Measurements from ENCODE around the gene CENPP.
"Not testable (repeated sequence)": the region's sequence is repeated elsewhere in the genome, so short reads cannot be mapped to it uniquely, and the experiment has no call there.

CENPP gene

DNA sequence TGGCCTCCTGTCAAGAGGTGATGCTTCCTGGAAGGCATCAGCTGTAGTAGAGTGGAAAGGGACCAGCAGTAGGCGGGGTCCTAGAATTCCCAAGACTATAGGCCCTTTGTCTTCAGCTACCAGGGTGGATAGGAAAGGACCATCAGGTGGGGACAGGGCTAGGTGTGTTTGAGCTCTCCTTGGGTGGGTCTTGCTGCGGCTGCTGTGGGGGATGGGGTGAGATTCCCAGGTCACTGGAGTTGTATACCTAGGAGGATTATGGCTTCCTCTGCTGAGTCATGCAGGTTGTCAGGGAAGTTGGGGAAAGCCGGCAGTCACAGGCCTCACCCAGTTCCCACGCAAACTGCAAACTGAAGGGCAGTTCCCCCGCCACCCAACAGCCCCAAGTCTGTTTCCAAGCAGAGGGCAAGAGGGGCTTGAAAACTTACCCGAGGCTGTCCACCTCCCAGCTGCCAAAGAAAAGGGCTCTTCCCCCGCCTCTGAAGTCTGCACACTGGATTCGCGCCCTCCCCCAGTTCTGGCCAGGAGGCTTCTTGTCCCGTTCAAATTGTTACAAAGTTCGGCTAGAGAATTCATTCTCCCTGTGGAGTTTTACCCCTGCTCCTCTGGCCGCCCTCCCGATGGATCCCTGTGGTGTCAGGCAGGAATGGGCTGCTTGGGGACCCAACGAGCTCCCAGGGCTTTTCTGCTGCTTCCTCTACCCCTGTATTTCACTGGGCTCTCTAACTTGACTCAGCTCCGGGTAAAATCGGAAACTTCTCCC is 233.0 kb downstream of the CENPP start:
- no peak for DNase-seq

DNA sequence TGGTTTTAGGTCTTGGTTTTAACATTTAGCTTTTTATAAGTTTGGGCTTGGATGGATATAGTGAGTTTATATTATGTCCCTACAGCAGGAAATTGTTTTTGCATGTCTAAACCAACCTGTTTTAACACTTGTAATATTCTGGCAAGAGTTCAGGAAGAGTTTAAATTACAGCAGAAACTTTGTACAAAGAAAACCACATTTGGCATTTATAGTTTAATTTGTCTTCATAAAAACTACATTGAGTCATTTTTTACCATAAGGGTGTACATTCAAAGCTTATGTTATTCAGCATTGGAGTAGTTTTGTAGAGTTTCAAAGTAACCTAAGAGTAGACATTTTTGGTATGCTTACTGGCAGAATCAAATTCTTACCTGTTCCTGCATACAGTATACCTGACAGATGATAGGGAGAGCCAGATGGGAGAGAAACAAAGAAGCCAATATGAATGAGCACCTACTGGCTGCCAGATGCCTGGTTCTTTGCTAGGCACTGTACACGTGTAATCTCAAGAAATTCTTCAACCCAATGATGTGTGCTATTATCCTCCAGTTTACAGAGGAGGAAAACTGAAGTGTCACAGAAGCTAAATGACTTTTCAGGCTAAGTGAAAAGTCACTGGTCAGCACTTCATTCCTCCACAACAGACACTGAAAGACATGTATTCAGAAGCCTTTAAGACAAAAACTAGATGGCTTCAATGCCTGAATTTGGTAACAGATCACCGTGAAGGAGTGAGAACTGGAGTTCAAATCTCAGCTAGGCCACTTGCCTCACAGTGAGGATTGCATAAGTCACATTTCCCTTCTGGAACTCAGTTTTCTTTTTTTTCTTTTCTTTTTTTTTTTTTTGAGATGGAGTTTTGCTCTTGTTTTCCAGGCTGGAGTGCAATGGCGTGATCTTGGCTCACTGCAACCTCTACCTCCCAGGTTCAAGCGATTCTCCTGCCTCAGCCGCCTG is 235.9 kb downstream of the CENPP start:
- no peak for DNase-seq

DNA sequence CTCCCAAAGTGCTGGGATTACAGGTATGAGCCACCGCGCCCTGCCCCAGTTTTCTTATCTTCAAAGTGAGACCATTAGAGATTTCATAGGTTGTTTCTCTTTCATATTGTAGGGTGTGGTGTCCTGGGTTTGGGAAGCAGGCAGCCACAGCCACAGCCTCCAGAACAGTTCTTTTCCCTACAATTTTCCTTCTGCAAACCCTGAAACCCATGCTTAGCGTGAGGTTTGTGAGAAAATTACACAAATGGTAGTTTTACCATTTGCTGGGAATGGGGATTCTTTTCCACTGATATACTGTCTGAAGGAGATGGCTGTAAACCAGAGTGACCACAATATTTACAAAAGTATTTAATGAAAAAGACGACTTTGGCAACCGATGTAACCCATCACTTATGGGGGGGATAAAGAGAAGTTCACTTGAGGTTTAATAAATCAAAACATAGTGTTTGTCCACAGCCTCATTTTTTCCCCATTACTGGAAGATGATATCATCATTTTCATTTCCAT is 236.8 kb downstream of the CENPP start:
- no peak for DNase-seq

DNA sequence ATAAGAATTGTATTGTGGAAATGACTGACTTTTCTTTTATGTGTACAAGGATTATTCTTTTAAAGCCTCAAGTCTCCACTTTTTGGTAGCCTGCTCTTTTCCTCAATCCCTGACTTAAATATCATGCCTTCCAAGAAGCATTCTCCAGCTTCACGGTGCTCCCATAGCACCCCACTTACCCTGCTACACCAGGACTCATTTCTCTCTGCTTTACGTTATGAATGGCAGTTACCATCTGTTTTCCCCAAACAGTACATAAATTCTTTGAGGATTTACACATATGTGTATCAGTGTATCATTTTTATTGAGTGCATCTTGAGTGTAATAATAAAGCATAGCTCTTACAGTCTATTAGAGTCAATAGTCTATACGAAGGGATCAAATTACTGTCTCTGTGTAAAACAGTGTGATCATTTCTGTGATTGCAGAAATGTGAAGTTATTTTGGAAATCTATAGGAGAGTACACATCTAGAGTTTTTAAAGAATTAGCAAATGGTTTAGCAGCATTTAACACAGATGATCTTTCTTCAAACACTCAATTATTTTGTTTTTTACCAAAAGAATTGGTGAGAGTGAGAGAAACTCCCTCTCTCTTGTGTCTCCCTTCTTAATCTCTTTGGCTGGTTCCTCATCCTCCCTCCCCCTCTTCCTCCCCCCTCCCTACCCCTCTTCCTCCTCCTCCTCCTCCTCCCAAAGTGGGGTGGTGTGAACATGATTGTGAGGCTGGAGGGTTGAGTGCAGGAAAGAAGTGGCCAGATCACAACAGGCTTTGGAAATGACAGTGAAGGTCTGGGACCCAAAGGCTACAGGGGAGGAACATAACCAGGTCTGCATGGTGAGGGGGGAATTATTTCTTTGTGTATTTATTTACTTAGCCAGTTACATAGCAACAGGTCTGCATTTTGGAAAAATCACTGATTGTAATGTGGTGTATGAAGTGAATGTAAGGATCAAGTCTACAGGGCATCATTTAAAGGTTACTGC is 237.7 kb downstream of the CENPP start:
- no peak for DNase-seq

DNA sequence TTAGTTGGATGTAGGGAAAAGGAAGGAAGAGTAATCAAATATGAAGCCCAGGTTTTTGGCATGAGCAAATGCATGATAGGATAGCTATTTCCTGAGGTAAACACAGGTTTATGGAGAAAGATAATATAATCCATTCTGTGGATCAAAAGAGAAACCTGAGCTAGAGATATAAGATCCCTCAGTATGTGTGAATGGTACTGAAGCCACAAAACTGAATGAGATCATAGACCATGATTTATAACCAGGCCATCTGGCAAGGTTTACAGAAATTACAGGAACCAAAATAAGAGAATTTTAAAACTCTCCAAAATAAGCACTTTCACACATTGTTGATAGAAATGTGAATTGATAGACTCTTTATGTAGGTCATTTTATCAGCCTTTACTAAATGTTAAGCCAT is 238.8 kb downstream of the CENPP start:
- DNase-seq = no peak

DNA sequence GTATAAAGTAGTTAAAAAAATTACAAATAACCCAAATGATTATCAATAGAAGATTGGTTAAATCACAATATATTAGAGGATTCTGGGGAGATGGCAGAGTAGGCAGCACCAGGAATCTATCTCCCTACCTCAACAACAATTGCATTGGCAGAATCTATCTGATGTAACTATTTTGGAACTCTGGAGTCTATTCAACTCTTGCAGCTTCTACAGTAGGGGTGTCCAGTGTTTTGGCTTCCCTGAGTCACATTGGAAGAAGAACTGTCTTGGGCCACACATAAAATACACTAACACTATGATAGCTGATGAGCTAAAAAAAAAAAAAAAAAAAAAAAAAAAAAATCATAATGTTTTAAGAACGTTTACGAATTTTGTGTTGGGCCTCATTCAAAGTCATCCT is 239.2 kb downstream of the CENPP start:
- DNase-seq = no peak

DNA sequence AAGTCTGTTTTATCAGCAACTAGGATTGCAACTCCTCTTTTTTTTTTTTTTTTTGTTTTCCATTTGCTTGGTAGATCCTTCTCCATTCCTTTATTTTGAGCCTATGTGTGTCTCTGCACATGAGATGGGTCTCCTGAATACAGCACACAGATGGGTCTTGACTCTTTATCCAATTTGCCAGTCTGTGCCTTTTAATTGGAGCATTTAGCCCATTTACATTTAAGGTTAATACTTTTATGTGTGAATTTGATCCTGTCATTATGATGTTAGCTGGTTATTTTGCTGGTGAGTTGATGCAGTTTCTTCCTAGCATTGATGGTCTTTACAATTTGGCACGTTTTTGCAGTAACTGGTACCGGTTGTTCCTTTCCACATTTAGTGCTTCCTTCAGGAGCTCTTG is 246.1 kb downstream of the CENPP start:
- not testable (repeated sequence) for DNase-seq

DNA sequence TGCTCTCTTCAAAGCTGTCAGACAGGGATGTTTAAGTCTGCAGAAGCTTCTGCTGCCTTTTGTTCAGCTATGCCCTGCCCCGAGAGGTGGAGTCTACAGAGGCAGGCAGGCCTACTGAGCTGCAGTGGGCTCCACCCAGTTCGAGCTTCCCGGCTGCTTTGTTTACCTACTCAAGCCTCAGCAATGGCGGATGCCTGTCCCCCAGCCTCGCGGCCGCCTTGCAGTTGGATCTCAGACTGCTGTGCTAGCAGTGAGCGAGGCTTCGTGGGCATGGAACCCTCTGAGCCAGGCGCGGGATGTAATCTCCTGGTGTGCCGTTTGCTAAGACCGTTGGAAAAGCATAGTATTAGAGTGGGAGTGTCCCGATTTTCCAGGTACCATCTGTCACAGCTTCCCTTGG is 247.9 kb downstream of the CENPP start:
- not testable (repeated sequence) for DNase-seq

DNA sequence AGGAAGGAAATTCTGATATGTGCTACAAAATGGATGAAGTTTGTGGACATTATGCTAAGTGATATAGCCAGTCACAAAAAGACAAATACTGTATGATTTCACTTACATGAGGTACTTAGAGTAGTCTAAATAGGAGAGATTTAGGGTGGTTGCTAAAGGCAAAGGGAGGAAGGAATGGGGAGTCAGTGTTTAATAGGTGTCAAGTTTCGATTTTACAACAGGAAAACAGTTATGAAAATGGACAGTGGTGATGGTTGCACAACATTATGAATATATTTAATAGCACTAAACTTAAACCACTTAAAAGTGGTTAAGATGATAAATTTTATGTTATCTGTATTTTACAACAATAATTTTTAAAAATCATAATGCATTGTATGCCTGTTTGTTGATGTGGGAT is 250.4 kb downstream of the CENPP start:
- no peak for DNase-seq

DNA sequence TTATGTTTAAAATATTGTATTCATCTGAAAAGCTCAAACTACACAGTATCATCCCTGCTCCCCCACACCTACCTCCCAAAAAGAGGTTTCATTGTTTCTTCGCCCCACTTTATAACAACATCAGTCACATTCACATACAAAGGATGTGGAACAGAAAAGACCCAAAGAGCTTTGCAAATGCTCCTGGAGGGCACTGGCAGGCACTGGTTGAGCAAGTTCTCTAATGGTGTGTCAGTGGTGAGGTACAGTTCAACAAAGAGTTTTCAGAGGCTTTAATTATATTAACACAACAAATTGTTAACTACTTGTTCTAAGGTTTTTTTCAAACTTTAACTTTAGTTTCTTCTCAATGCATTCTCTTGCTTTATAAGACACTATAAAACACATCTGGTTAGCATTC is 264.2 kb downstream of the CENPP start:
- no peak for DNase-seq

DNA sequence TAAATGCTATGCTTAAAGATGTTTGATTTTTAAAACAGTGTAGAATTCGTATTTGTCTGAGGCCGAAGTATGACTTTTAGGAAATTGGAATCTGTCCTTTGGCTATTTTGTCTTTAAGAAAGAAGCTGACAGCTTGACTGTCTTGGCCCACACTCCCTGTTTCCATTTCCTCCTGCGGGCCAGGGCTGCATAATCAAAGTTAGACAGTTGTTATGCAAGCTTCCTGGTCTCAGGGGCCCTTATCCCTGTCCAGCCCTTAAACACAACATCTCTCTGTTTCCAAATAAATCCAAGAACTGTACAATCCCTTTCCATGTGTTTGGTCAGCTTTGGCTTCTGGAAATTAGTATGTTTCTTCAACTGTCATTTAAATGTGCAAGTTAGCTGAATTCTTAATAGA is 264.6 kb downstream of the CENPP start:
- DNase-seq = no peak

DNA sequence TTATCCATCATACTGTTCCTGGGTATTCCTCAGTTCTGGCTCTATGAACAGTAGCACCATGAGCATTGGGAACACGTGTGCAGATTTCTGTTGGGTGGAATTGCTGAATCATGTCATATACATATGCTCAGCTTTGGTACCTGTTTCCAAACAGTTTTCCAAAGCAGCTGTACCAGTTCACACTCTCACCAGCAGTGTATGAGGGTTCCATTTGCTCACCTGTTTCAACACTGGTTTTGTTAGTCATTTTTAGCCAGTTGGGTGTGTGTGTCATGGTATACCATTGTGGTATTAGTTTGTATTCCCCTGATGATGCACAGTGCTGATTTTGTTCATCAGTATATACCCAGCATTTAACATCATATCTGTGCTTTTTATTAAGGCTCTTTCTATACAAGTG is 266.8 kb downstream of the CENPP start:
- no peak for DNase-seq

DNA sequence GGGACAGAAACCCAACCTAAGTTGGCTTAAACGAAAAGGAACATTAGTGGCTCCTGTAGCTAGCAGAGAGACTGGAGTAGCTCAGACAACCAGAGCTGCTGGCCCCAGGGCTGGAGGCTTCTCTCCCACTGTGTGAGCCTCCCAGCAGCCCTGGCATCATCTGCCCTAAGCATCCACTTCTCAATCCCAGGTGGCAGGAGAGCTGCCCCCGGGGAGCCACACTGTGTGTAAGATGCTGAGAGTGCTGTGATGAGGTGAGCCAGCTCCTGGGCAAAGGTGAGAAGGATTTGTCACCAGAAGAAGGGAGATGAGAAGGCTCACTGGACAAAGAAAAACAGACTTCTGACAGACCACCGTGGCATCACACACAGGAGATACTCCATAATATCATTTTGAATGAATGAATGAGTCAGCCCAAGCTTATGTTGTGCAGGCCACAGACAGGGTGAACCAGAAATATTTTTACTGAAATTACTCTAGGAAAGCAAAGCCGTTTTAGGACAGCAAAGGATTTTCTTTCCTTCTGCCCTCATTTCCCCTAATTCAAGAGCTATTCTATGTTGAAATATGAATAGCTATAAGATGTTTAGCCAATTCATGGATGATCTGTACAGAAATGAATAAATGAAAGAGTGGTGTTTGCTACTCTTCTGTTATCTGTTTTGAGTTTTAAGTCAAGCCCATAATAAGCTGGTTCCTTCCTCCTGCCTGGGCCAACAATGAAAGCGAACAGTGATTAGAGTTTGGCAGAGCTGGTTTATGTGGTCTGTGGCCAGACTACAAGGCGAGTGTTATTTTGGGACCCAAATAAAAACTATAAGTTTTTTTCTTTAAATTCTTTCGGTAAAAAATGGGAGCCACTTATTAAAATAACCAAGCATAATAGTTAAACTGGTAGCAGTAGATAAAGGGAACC is 267.5 kb downstream of the CENPP start:
- no peak for DNase-seq

DNA sequence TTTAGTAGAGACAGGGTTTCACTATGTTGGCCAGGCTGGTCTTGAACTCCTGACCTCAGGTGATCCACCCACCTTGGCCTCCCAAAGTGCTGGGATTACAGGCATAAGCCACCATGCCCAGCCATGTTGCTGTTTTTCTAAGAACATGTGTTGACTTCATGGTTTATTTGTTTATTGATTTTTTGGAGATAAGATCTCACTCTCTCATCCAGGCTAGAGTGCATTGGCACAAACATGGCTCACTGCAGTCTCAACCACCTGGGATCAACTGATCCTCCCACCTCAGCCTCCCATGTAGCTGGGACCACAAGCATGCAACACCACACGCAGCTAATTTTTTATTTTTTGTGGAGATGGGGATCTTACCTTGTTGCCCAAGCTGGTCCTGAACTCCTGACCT is 269.3 kb downstream of the CENPP start:
- DNase-seq = not testable (repeated sequence)

DNA sequence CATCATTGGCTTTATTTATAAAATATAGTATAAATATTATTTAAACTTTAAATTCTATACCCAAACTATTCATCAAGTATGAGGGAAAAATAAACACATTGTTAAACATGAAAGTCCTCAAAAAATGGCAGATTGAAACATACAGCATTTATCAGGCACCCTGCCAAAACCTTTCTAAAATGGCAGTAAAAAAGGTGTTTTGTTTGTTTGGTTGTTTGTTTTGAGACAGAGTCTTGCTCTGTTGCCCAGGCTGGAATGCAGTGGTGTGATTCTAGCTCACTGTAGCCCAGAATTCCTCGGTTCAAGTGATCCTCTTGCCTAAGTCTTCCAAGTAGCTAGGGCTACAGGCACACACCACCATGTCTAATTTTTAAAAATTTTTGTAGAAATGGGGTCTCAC is 270.2 kb downstream of the CENPP start:
- DNase-seq = no peak

DNA sequence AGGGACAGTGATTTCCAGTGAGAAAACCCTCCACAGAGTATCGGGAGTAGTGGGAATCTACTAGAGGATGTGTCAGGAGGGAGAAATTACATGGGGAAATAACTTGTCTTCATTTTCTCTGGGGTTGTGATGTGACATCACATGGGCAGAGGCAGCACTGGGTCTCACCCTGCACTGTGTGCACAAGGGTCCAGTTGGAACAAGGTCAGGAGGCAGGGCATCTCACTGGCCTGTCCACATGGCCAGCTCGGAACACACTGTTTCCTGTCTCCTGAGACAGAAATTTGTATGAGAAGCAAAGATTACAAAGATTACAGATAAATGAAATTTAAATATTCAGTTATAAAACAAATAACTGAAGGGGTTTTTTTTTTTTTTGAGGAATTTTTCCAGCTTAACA is 272.6 kb downstream of the CENPP start:
- DNase-seq = no peak

DNA sequence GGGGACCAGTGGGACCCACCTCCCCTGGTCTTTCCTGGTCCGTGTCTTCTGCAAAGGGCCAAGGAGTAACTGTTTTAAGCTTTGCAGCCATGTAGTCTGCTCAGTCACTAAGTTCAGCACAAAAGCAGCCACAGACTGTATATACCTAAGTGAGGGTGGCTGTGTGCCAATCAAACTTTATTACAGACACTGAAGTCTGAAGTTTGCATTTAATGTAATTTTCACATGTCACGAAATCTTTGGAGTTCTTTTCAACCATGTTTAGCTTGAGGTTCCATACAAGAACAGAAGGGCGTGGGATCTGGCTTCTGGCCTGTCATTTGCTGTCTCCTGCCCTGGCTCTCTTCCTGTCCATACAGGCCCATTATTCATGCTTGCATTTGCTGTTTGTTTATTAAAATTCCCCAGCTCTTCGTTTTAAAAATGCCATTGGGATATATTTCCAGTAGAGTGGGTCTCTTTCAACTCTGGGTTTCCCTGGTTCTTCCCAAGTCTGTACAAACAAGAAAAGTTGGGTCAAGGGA is 274.2 kb downstream of the CENPP start:
- DNase-seq = no peak

DNA sequence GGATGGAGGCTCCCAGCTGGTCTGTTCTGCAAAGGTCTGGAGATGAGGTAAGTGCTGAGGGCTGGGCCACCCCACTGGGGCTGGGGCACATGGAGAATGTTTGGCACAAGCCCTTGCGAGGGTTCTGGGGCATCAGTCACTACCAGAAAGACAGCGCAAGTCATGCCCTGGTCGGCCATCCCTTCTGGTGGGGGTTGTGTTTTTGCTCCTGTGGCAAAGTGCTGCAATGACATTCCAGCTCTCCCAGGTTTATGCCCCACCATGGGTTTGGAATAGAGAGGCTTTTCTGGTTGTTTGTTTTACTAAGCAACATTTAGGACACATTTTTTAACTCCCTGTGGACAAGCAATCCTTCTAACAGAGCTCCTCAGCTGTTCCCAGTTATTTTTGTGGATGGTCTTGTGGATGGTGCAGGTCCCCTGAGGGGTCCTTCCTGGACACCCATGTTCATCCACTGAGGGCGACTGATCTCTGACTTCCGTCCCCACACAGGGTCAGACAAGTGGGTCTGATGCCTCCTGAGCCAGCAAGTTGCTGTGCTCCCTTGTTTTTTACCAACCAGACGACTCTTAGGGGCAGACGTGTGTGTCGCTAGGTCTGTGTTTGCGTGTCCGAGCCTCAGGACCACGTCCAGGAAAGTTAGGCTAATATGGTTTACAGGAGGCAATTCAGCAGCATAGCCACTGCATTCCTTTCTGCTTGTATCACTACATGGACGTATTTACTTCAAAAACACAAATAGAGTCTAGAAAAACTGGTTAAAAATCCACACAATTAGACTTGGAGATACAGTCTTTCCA is 274.9 kb downstream of the CENPP start:
- no peak for DNase-seq

DNA sequence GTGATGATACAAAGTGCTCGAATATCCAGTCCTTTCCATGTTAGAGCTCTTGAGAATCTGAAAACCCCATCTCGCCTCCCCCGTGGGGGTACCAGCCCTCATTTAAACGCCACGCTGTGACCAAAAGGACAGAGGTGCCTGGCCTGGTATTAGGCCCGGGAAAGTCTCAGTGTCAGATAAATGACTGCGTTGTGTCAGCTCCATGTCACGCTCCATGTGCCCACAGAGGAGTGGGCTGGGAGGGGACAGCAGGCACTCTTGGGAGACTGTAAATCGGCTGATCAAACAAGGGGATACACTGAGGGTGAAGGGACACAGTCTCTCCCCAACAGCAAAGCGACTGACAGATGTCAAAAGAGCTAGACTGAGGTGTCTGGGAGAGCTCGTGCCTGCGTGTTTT is 275.7 kb downstream of the CENPP start:
- no peak for DNase-seq

DNA sequence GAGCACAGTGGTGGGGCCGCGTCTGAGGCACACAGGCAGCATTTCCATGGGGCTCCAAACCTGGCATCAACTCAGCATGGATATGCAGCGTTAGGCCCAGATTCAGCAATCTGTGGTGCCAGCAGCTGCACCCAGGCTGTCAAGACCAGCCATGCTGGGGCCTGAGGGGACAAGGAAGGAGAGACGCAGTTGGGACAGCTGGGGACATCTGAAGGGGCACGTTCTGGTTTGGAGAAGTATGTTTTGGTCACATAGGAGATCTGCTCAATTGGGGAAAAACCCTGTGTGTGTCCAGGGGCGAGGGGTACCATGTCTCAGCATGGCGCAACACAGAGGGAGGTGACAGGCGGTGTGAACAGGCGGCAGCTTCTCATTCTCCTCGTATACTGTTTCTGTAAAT is 276.7 kb downstream of the CENPP start:
- DNase-seq = no peak

All from NCI-H510A treated with DMSO at 0.1 percent for 48 hours (cell line).